H1 (cell line): ENCODE measurements around the gene COQ7.

ENCODE experiments used
- NANOG ChIP-seq: IDR thresholded peaks from 2 replicates; pipeline ENCODE4 v1.6.1; 2011; ENCODE audit warnings: low read length, low read depth, mild to moderate bottlenecking, inconsistent platforms; ENCODE audit not compliant: insufficient read depth, poor library complexity, severe bottlenecking
- POLR2A ChIP-seq, 2 experiments: IDR thresholded peaks; 1 replicate in 1 of 2; 2 replicates in 1 of 2; pipeline ENCODE4 v1.6.1; 2011; ENCODE audit warnings: low read depth in 2 of 2, low read length in 2 of 2, mild to moderate bottlenecking in 2 of 2; ENCODE audit errors: control extremely low read depth in 1 of 2
- POLR2AphosphoS5 ChIP-seq: IDR thresholded peaks from 2 replicates; pipeline ENCODE4 v1.6.1; 2011; ENCODE audit warnings: low read depth, low read length
- RBBP5 ChIP-seq: IDR thresholded peaks from 2 replicates; pipeline ENCODE4 v1.7.1; 2012; ENCODE audit warnings: low read depth, mild to moderate bottlenecking, inconsistent platforms, low read length, moderate library complexity, borderline replicate concordance
- TAF1 ChIP-seq: IDR thresholded peaks from 2 replicates; pipeline ENCODE4 v1.6.1; 2011; ENCODE audit warnings: mild to moderate bottlenecking, low read depth, low read length
- TEAD4 ChIP-seq: IDR thresholded peaks from 2 replicates; pipeline ENCODE4 v1.6.1; 2012; ENCODE audit warnings: low read depth, low read length, inconsistent platforms, mixed read lengths
- TF ChIP-seq, protein P1 (sequence below), 3 experiments: IDR thresholded peaks; 1 replicate in 2 of 3; 2 replicates in 1 of 3; pipeline versions ENCODE4 v1.5.1 to v1.6.1; 2011; ENCODE audit warnings: low read length in 3 of 3, mild to moderate bottlenecking in 3 of 3, inconsistent platforms in 2 of 3, low read depth in 1 of 3, moderate library complexity in 1 of 3; ENCODE audit not compliant: insufficient read depth in 1 of 3; ENCODE audit errors: control extremely low read depth in 1 of 3

DNA sequence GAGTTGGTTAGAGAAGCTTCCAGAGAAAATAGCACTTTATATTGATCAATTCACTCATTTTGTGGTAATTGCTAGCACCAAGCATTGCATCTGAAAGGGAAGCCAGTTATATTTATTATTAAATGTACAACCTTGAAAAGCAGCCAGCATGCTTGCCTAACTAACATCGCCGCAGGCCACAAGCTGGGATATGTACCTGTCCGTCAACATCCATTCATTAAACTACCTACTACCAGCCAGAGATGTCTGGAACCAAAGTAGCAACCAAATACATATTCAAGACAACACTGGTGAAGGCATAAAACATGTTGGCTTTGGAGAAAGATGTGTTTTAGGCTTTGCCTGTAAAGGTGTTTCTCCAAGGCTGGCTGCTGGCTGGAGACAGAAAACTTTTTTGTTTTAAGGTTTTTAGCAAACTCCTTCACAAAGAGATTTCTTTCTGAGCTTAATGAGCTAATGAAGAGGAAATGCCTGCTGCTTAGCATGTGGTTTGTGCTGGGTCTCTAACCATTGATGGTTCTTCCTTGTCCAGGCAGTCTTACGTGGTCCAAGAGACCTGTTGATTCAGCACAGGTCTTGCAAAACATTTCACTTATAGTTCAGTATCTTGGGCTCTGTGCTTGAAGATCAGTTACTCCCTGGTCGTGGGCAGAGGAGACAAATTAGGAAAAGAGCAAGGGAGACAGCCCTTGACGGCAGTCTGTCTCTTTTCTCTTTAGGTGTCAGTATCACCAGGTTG is 49.5 kb downstream of the COQ7 start:
- TF ChIP-seq, protein P1, sequence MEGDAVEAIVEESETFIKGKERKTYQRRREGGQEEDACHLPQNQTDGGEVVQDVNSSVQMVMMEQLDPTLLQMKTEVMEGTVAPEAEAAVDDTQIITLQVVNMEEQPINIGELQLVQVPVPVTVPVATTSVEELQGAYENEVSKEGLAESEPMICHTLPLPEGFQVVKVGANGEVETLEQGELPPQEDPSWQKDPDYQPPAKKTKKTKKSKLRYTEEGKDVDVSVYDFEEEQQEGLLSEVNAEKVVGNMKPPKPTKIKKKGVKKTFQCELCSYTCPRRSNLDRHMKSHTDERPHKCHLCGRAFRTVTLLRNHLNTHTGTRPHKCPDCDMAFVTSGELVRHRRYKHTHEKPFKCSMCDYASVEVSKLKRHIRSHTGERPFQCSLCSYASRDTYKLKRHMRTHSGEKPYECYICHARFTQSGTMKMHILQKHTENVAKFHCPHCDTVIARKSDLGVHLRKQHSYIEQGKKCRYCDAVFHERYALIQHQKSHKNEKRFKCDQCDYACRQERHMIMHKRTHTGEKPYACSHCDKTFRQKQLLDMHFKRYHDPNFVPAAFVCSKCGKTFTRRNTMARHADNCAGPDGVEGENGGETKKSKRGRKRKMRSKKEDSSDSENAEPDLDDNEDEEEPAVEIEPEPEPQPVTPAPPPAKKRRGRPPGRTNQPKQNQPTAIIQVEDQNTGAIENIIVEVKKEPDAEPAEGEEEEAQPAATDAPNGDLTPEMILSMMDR (IDR thresholded peaks at IDR 0.05; ENCODE audit: control extremely low read depth in 1 of 3, insufficient read depth in 1 of 3, low read depth in 1 of 3, low read length in 3 of 3), result no peak
- TF ChIP-seq NANOG (no peak), POLR2AphosphoS5 (no peak), TEAD4 (no peak), POLR2A (IDR thresholded peaks at IDR 0.05; ENCODE audit: control extremely low read depth in 1 of 2, low read depth in 2 of 2, low read length in 2 of 2) (no peak), TAF1 (no peak), RBBP5 (no peak)
